OCI-LY1 (cell line): ENCODE measurements around the gene CLIP3.

ENCODE experiments used
- CTCF ChIP-seq: fragments of 200-600 bp; sonication (generic), shearing (Covaris generic); IDR thresholded peaks from 2 replicates; pipeline ENCODE4 v1.5.1; 2017; ENCODE audit warnings: mild to moderate bottlenecking, antibody characterized with exemption, low read length, moderate library complexity, mixed read lengths
- EZH2 ChIP-seq: fragments of 200-600 bp; sonication (generic), shearing (Covaris generic); IDR thresholded peaks from 2 replicates; pipeline ENCODE4 v1.8.0; 2017; ENCODE audit warnings: borderline replicate concordance, mixed run types, mild to moderate bottlenecking, antibody characterized with exemption, low read length, moderate library complexity, mixed read lengths

- no peak for TF ChIP-seq CTCF
- no peak for TF ChIP-seq EZH2
Measured at GRCh38 chr19:36046443-36047050, 13.9 kb upstream of the CLIP3 start.
